SH-SY5Y (cell line): ENCODE results near the gene CLCNKB.

Experiments
- GATA2 ChIP-seq: IDR thresholded peaks from 2 replicates; pipeline ENCODE4 v1.6.1; 2011; ENCODE audit warnings: mild to moderate bottlenecking, low read depth, low read length
- GATA3 ChIP-seq: IDR thresholded peaks from 2 replicates; pipeline ENCODE4 v1.6.1; 2011; ENCODE audit warnings: low read depth, mild to moderate bottlenecking, low read length, moderate library complexity

DNA sequence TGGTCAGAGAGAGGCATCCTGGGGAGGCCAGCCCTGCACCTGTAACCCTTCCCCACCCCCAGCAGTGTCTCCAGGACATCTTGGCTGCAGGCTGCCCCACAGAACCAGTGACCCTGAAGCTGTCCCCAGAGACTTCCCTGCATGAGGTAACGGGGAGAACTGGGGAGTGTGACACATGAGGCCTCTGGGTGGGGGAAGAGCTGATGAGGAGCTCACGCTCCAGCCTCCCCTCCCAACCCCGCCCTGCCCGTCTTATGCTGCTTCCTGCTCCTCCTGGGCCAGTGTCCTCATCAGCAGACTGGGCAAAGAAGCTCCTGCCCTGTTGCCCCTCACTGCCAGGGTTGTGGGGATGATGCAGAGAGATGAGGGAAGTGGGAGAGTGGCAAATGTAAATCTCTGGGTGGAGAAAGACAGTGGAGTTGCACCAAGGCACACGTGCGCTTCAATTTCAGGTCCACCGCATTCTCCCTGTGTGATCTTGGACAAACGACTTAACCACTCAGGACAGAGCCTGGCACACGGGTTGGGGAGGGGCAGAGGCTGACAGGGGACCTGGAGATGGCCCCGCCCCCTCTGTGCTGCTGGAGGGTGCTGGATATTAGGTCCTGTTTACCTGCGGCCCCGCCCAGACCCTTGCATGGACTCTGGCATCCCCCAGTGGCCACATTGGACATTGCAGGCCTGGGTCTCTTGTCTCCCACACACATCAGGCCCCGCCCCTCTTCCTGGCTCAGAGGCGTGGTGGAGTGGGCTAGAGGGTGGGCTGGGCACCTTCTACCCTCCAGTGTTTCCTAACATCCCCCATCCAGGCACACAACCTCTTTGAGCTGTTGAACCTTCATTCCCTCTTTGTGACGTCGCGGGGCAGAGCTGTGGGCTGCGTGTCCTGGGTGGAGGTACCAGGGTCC, 12.3 kb downstream of the CLCNKB start:
- TF ChIP-seq GATA2 (no peak), GATA3 (no peak)
